Raji (cell line): ENCODE measurements around the gene SLC16A1.

Experiments used
- POLR2A ChIP-seq: IDR thresholded peaks from 2 replicates; pipeline ENCODE4 v1.6.1; 2011; ENCODE audit warnings: low read depth, low read length, control low read depth; ENCODE audit not compliant: insufficient read depth

Gene SLC16A1

GRCh38 chr1:112937070-112937469 is 18.9 kb downstream of the SLC16A1 start:
- no peak for TF ChIP-seq POLR2A

GRCh38 chr1:112935461-112936111 is 20.4 kb downstream of the SLC16A1 start:
- TF ChIP-seq POLR2A: no peak

GRCh38 chr1:112934577-112934976 is 21.4 kb downstream of the SLC16A1 start:
- TF ChIP-seq POLR2A: no peak

GRCh38 chr1:112933820-112934571 is 22.0 kb downstream of the SLC16A1 start:
- no peak for TF ChIP-seq POLR2A

- TF ChIP-seq POLR2A: no peak
Measured at GRCh38 chr1:112929979-112930378, 26.0 kb downstream of the SLC16A1 start.

- TF ChIP-seq POLR2A: no peak
Measured at GRCh38 chr1:112927462-112927990, 28.5 kb downstream of the SLC16A1 start.

GRCh38 chr1:112926858-112927257 is 29.1 kb downstream of the SLC16A1 start:
- TF ChIP-seq POLR2A: no peak

- no peak for TF ChIP-seq POLR2A
Measured at GRCh38 chr1:112925015-112925414, 31.0 kb downstream of the SLC16A1 start.

GRCh38 chr1:112923959-112924349 is 32.0 kb downstream of the SLC16A1 start:
- no peak for TF ChIP-seq POLR2A

- no peak for TF ChIP-seq POLR2A
Measured at GRCh38 chr1:112923234-112923958, 32.6 kb downstream of the SLC16A1 start.

- TF ChIP-seq POLR2A: no peak
Measured at GRCh38 chr1:112911506-112912220, 44.3 kb downstream of the SLC16A1 start.

GRCh38 chr1:112909847-112910246 is 46.1 kb downstream of the SLC16A1 start:
- no peak for TF ChIP-seq POLR2A

GRCh38 chr1:112906150-112906698 is 49.8 kb downstream of the SLC16A1 start:
- TF ChIP-seq POLR2A: no peak

GRCh38 chr1:112905395-112906149 is 50.4 kb downstream of the SLC16A1 start:
- TF ChIP-seq POLR2A: no peak

GRCh38 chr1:112904831-112905261 is 51.1 kb downstream of the SLC16A1 start:
- TF ChIP-seq POLR2A: no peak
